Stomach (tissue), 4 donors: ENCODE data around the gene SIVA1.

Source experiments
- CTCF ChIP-seq, 7 experiments: fragments of 450-650 bp in 4 of 7; fragments of 200-600 bp in 3 of 7; sonication (generic) in 3 of 7; IDR thresholded peaks; one replicate each; pipeline ENCODE4 v1.5.1; 2016 to 2019; ENCODE audit warnings: antibody characterized with exemption in 7 of 7, control low read depth in 2 of 7, mild to moderate bottlenecking in 1 of 7
- EP300 ChIP-seq: sonication (generic); formaldehyde crosslinking; IDR thresholded peaks from one replicate; pipeline ENCODE4 v1.6.1; 2017; ENCODE audit warnings: antibody characterized with exemption
- POLR2A ChIP-seq, 4 donors: fragments of 450-650 bp; IDR thresholded peaks; one replicate each; pipeline ENCODE4 v1.6.1; 2016; ENCODE audit warnings: antibody characterized with exemption in 4 of 4, control low read depth in 2 of 4, mild to moderate bottlenecking in 1 of 4, moderate library complexity in 1 of 4

DNA sequence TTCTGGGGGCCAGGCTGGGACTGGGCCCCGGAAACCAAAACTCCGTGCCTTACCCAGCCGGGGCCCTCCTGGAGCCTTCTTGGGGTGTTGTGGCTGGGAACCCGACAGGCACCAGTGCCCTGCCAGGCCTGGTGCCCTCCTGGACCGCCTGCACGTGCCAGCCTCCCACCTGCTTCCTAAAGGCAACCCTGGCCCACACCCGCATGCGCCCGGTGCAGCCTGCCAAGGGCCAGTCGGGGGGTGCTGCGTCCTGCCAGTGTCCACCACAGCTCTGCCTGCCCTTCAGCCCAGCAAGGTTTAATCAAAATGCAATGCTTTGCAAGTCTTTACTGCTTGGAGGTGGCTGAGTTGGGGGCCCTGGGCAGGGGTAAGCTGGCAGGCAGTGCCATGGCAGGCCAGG, 34.1 kb upstream of the SIVA1 start:
- TF ChIP-seq EP300 (no peak), POLR2A (IDR thresholded peaks at IDR 0.05) (no peak), CTCF (IDR thresholded peaks at IDR 0.05) (no peak)
